ENCODE measurements around the gene CAB39.

GRCh38 chr2:230693411-230693810 lies 19.2 kb upstream of the CAB39 start:
- no peak for TF ChIP-seq REST (IDR thresholded peaks at IDR 0.05; ENCODE audit: insufficient read depth in 1 of 2, low read depth in 2 of 2, low read length in 1 of 2)
- TF ChIP-seq CTCF (IDR thresholded peaks at IDR 0.05) = no peak
- no peak for TF ChIP-seq SIN3A (IDR thresholded peaks at IDR 0.05; ENCODE audit: borderline replicate concordance, insufficient read depth, low read depth, low read length)
- no peak for TF ChIP-seq POLR2AphosphoS5 (IDR thresholded peaks at IDR 0.05; ENCODE audit: low read depth, low read length)
- TF ChIP-seq TCF7L2 (IDR thresholded peaks at IDR 0.05; ENCODE audit: low read depth, low read length) = no peak
